GM18907 (cell line): ENCODE measurements around the gene TSPAN9.

Experiments
- ATAC-seq: cut with Tn5 transposase; IDR thresholded peaks from one replicate; pipeline ENCODE4 v1.9.1; 2021; ENCODE audit warnings: mild to moderate bottlenecking, moderate library complexity; ENCODE audit not compliant: unreplicated experiment

TSPAN9 gene

GRCh38 chr12:3097836-3098235 is 20.7 kb downstream of the TSPAN9 start:
- ATAC-seq, result no peak

GRCh38 chr12:3098436-3098835 is 21.3 kb downstream of the TSPAN9 start:
- no peak for ATAC-seq

GRCh38 chr12:3099146-3099545 is 22.0 kb downstream of the TSPAN9 start:
- ATAC-seq, result no peak

GRCh38 chr12:3101309-3102024 is 24.3 kb downstream of the TSPAN9 start:
- no peak for ATAC-seq

- ATAC-seq, result no peak
These were observed 25.7 kb downstream of the TSPAN9 start for GRCh38 chr12:3102771-3103410.

- ATAC-seq, result no peak
These were observed 26.6 kb downstream of the TSPAN9 start for GRCh38 chr12:3103806-3104205.

GRCh38 chr12:3105690-3106479 is 28.7 kb downstream of the TSPAN9 start:
- ATAC-seq, result no peak

- ATAC-seq, result no peak
These were observed 29.4 kb downstream of the TSPAN9 start for GRCh38 chr12:3106579-3106978.

GRCh38 chr12:3107071-3107583 is 29.9 kb downstream of the TSPAN9 start:
- ATAC-seq, result no peak

- no peak for ATAC-seq
These were observed 30.8 kb downstream of the TSPAN9 start for GRCh38 chr12:3107954-3108353.

- no peak for ATAC-seq
These were observed 33.4 kb downstream of the TSPAN9 start for GRCh38 chr12:3110578-3110977.

GRCh38 chr12:3113671-3114325 is 36.6 kb downstream of the TSPAN9 start:
- no peak for ATAC-seq

- ATAC-seq, result no peak
These were observed 37.5 kb downstream of the TSPAN9 start for GRCh38 chr12:3114671-3115070.

GRCh38 chr12:3115078-3115477 is 37.9 kb downstream of the TSPAN9 start:
- no peak for ATAC-seq

- ATAC-seq, result no peak
These were observed 39.1 kb downstream of the TSPAN9 start for GRCh38 chr12:3116106-3116844.

- ATAC-seq, result no peak
These were observed 40.0 kb downstream of the TSPAN9 start for GRCh38 chr12:3117144-3117581.

- ATAC-seq, result no peak
These were observed 40.4 kb downstream of the TSPAN9 start for GRCh38 chr12:3117591-3118015.

GRCh38 chr12:3119192-3119755 is 42.1 kb downstream of the TSPAN9 start:
- ATAC-seq, result no peak

GRCh38 chr12:3119756-3120601 is 42.8 kb downstream of the TSPAN9 start:
- ATAC-seq, result no peak
